ENCODE results near the gene MLST8.
"Not testable (repeated sequence)": the region's sequence is repeated elsewhere in the genome, so short reads cannot be mapped to it uniquely, and the experiment has no call there.

MLST8 gene

DNA sequence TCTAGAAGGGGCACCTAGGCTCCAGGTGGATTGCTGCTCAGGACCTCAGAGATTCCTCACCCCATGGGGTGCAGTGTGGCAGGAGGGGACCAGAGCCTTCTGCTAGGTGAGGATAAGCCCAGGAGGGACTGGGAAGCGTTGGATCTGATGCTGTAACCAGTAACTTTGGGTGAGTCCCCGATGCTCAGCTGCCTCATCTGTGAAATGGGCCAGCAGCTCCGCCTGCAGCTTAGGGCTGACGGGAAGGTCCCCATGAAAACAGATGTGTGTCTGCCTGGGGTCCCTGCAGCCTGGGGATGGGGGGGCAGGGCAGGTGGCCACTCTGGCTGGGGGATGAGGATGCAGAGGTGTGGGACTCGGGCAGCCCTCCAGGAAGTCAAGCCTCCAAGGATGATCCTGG lies 6.2 kb upstream of the MLST8 start:
- Histone ChIP-seq H3K27ac (no peak overlapping the region), H4K20me1 (ENCODE audit: insufficient read depth) (no peaks in the 10 kb centered on the region), H3K27me3 (ENCODE audit: insufficient read depth, low read depth) (peaks cover 69% of the 10 kb centered on the region), H3K4me2 (no peak overlapping the region), H3K4me1 (ENCODE audit: low read depth, poor library complexity, severe bottlenecking) (no peaks in the 10 kb centered on the region), H2AFZ (ENCODE audit: low read depth) (no peak overlapping the region), H3K4me3 (IDR thresholded peaks at IDR 0.05; ENCODE audit: insufficient read depth, low read depth, low read length) (no peak overlapping the region), H3K9ac (no peak overlapping the region), H3K36me3 (ENCODE audit: insufficient read depth) (no peaks in the 10 kb centered on the region), H3K79me2 (ENCODE audit: insufficient read depth, low read depth) (no peaks in the 10 kb centered on the region)
- TF ChIP-seq, protein P1, sequence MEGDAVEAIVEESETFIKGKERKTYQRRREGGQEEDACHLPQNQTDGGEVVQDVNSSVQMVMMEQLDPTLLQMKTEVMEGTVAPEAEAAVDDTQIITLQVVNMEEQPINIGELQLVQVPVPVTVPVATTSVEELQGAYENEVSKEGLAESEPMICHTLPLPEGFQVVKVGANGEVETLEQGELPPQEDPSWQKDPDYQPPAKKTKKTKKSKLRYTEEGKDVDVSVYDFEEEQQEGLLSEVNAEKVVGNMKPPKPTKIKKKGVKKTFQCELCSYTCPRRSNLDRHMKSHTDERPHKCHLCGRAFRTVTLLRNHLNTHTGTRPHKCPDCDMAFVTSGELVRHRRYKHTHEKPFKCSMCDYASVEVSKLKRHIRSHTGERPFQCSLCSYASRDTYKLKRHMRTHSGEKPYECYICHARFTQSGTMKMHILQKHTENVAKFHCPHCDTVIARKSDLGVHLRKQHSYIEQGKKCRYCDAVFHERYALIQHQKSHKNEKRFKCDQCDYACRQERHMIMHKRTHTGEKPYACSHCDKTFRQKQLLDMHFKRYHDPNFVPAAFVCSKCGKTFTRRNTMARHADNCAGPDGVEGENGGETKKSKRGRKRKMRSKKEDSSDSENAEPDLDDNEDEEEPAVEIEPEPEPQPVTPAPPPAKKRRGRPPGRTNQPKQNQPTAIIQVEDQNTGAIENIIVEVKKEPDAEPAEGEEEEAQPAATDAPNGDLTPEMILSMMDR (conservative IDR thresholded peaks at IDR 0.05; ENCODE audit: low read depth, low read length) = no peak

DNA sequence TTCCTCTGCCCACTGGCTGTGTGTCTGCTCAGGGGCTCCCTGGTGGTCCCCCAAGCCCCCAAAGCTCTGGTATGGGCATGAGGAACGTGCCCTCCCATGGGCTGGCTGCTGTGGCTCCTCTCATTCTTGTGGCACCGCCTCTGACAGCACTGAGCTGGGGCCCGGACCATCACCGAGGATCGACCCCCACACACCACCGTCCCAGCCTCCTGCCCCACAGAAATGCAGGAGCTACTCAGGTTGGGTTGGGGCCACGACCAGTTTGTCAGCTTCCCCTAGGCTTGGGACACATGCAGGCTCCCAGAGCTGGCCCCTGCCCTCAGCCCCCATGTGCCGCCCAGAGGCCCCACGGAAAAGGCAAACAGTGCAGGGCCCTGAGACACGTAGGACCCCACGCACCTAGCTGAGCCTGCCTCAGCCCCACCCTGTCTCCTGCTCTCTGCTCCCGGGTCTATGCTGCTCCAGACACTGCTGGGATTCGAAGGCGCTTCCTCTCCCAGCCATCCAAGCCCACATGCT lies 5.6 kb upstream of the MLST8 start:
- Histone ChIP-seq H3K4me3 (IDR thresholded peaks at IDR 0.05; ENCODE audit: insufficient read depth, low read depth, low read length) (no peak overlapping the region), H3K79me2 (ENCODE audit: insufficient read depth, low read depth) (no peaks in the 10 kb centered on the region), H3K4me2 (no peak overlapping the region), H2AFZ (ENCODE audit: low read depth) (no peak overlapping the region), H3K36me3 (ENCODE audit: insufficient read depth) (no peaks in the 10 kb centered on the region), H3K9ac (no peak overlapping the region), H3K27ac (no peak overlapping the region), H4K20me1 (ENCODE audit: insufficient read depth) (no peaks in the 10 kb centered on the region), H3K4me1 (ENCODE audit: low read depth, poor library complexity, severe bottlenecking) (peaks cover 4% of the 10 kb centered on the region), H3K27me3 (ENCODE audit: insufficient read depth, low read depth) (peaks cover 63% of the 10 kb centered on the region)
- TF ChIP-seq, protein P1 (conservative IDR thresholded peaks at IDR 0.05; ENCODE audit: low read depth, low read length) = no peak

DNA sequence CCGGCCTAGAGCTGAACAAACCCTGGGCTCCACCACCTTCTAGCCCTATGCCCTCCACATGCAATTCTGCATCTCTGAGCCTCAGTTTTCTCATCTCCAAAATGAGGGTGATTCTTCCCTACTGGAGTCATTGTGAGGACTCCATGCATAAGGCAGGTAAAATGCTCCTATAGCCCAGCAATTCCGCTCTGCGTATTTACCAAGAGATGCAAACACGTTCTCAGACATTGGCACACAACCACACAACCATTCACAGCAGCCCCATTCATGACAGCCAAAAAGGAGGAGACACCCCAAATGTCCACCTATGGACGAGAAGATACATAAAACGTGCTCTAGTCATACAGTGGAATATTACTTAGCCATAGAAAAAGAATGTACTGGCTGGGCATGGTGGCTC lies 4.9 kb upstream of the MLST8 start:
- Histone ChIP-seq H3K4me1 (ENCODE audit: low read depth, poor library complexity, severe bottlenecking) (peaks cover 6% of the 10 kb centered on the region), H3K27me3 (ENCODE audit: insufficient read depth, low read depth) (peaks cover 56% of the 10 kb centered on the region), H3K9ac (no peak overlapping the region), H3K36me3 (ENCODE audit: insufficient read depth) (no peaks in the 10 kb centered on the region), H3K4me2 (no peak overlapping the region), H3K79me2 (ENCODE audit: insufficient read depth, low read depth) (no peaks in the 10 kb centered on the region), H4K20me1 (ENCODE audit: insufficient read depth) (no peaks in the 10 kb centered on the region), H3K27ac (no peak overlapping the region), H3K4me3 (IDR thresholded peaks at IDR 0.05; ENCODE audit: insufficient read depth, low read depth, low read length) (no peak overlapping the region), H2AFZ (ENCODE audit: low read depth) (no peak overlapping the region)
- TF ChIP-seq, protein P1 (conservative IDR thresholded peaks at IDR 0.05; ENCODE audit: low read depth, low read length) = no peak

DNA sequence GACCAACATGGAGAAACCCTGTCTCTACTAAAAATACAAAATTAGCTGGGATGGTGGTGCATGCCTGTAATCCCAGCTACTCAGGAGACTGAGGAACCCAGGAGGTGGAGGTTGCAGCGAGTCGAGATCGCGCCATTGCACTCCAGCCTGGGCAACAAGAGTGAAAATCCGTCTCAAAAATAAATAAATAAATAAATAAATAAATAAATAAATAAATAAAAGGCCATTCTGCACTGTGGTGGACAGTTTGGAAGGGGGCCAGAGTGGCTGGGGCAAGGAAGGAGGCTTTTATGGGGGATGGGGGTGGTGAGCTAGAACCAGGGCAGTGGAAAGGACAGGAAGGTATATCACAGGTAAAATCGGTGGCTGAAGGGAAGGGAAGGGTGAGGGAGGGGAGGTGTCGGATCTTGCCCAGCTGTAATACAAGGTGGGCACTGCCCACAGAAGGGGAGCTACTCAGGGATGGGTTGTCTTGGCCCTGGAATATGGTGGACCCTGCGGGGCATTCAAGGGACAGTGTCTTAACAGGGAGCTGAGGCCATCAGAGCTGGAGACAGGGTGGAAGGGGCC lies 2.0 kb upstream of the MLST8 start:
- not testable (repeated sequence) for H3K4me2 ChIP-seq; H2AFZ ChIP-seq (ENCODE audit: low read depth); H3K4me3 ChIP-seq (IDR thresholded peaks at IDR 0.05; ENCODE audit: insufficient read depth, low read depth, low read length); H3K79me2 ChIP-seq (ENCODE audit: insufficient read depth, low read depth); H3K36me3 ChIP-seq (ENCODE audit: insufficient read depth); H3K27ac ChIP-seq; H3K9ac ChIP-seq; H4K20me1 ChIP-seq (ENCODE audit: insufficient read depth)
- Histone ChIP-seq H3K27me3 (ENCODE audit: insufficient read depth, low read depth) (peaks cover 35% of the 10 kb centered on the region; the same call in 1 of the 2 replicates), H3K4me1 (ENCODE audit: low read depth, poor library complexity, severe bottlenecking) (peaks cover 15% of the 10 kb centered on the region)

DNA sequence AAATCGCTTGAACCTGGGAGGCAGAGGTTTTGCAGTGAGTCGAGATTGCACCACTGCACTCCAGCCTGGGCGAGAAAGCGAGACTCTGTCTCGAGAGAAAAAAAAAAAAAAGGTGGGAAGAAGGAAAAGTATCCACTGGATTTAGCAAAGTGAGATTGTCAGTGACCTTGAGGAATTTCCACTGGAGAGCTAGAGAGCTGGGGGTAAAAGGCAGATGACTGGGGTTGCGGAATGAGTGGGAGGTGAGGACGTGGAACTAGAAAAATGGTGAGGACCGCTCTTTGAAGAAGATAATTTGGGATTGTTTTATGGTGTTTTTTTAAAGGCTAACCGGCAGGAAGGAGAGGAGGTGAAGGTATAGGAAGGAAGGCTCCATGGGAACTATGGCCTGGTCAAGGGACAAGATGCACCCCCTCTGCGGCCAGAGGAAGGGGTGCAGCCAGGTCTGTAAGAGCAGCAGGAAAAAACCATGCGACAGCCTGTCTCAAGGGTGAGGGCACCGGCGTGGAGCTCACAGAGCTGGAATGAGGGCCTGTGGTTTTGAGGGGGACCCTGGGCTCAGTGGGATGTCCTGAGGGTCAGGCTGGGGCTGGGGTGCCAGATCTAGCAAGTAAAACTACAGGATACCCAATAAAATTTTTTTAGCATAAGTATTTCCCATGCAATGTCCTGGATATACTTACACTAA lies 694 bp upstream of the MLST8 start:
- H3K4me3 ChIP-seq (IDR thresholded peaks at IDR 0.05; ENCODE audit: insufficient read depth, low read depth, low read length) = no peak overlapping the region
- peaks cover 22% of the 10 kb centered on the region; the same call in 1 of the 2 replicates for H3K27me3 ChIP-seq (ENCODE audit: insufficient read depth, low read depth)
- H3K4me2 ChIP-seq = peak overlapping the region; percentile 68
- H3K79me2 ChIP-seq (ENCODE audit: insufficient read depth, low read depth) = peaks cover 7% of the 10 kb centered on the region
- H3K27ac ChIP-seq = peak overlapping the region; percentile 16; the same call in 1 of the 2 replicates
- H3K4me1 ChIP-seq (ENCODE audit: low read depth, poor library complexity, severe bottlenecking) = peaks cover 15% of the 10 kb centered on the region
- H3K36me3 ChIP-seq (ENCODE audit: insufficient read depth) = no peaks in the 10 kb centered on the region
- H3K9ac ChIP-seq = peak overlapping the region; percentile 87
- H4K20me1 ChIP-seq (ENCODE audit: insufficient read depth) = no peaks in the 10 kb centered on the region
- H2AFZ ChIP-seq (ENCODE audit: low read depth) = peak overlapping the region; percentile 91
- TF ChIP-seq, protein P1 (conservative IDR thresholded peaks at IDR 0.05; ENCODE audit: low read depth, low read length) = no peak

All from KMS-11 (cell line).